ENCODE data around the gene SMARCB1.

Gene SMARCB1

GRCh38 chr22:23838681-23839468 is 52.1 kb downstream of the SMARCB1 start, which contains the start of gene DERL3:
Gene DERL3, minus strand, starts transcription at chr22:23839006. Its CDS starts 19 bp downstream, at chr22:23838987.
- peak within 1 kb of the TSS; percentile 94 for H3K4me3 Mint-ChIP-seq
- no peaks in the 10 kb centered on the region for H3K9me3 Mint-ChIP-seq
- CTCF ChIA-PET = interaction anchor here (1.1 to 1.3 kb wide), 2 partner anchors 11 to 52 kb away, joined by 3 to 4 read pairs; partner anchors contain the start of gene SMARCB1
- peak within 1 kb of the TSS; percentile 92 for H3K27ac Mint-ChIP-seq
- DNase-seq = peak; percentile 99
- H3K4me1 Mint-ChIP-seq = peaks cover 25% of the 10 kb centered on the region
- H3K36me3 Mint-ChIP-seq = peaks cover 11% of the 10 kb centered on the region
- peaks cover 25% of the 10 kb centered on the region for H3K27me3 Mint-ChIP-seq

- Mint-ChIP-seq H3K27me3 (peaks cover 25% of the 10 kb centered on the region), H3K4me3 (peak overlapping the region; percentile 52), H3K36me3 (peaks cover 11% of the 10 kb centered on the region), H3K9me3 (no peaks in the 10 kb centered on the region), H3K27ac (no peak overlapping the region), H3K4me1 (peaks cover 25% of the 10 kb centered on the region)
- CTCF ChIA-PET = no interaction called here
- no peak for DNase-seq
Observed at GRCh38 chr22:23840026-23840425, 53.3 kb downstream of the SMARCB1 start.

GRCh38 chr22:23841292-23841691 is 54.5 kb downstream of the SMARCB1 start:
- Mint-ChIP-seq H3K36me3 (peaks cover 6% of the 10 kb centered on the region), H3K4me1 (peaks cover 25% of the 10 kb centered on the region), H3K9me3 (no peaks in the 10 kb centered on the region), H3K27ac (no peak overlapping the region), H3K4me3 (no peak overlapping the region), H3K27me3 (peaks cover 25% of the 10 kb centered on the region)
- DNase-seq = no peak
- CTCF ChIA-PET = no interaction called here

- Mint-ChIP-seq H3K36me3 (peaks cover 4% of the 10 kb centered on the region), H3K9me3 (no peaks in the 10 kb centered on the region), H3K27me3 (peaks cover 27% of the 10 kb centered on the region), H3K4me3 (no peak overlapping the region), H3K27ac (no peak overlapping the region), H3K4me1 (peaks cover 22% of the 10 kb centered on the region)
- CTCF ChIA-PET = no interaction called here
- no peak for DNase-seq
Observed at GRCh38 chr22:23841736-23842445, 55.1 kb downstream of the SMARCB1 start.

GRCh38 chr22:23842599-23842998 is 55.8 kb downstream of the SMARCB1 start:
- Mint-ChIP-seq H3K9me3 (no peaks in the 10 kb centered on the region), H3K4me3 (no peak overlapping the region), H3K4me1 (peaks cover 19% of the 10 kb centered on the region), H3K36me3 (peaks cover 4% of the 10 kb centered on the region), H3K27ac (no peak overlapping the region), H3K27me3 (peaks cover 29% of the 10 kb centered on the region)
- DNase-seq = no peak
- CTCF ChIA-PET = no interaction called here

GRCh38 chr22:23844739-23845202 is 58.0 kb downstream of the SMARCB1 start:
- Mint-ChIP-seq H3K27me3 (peaks cover 31% of the 10 kb centered on the region), H3K4me1 (peaks cover 6% of the 10 kb centered on the region), H3K9me3 (no peaks in the 10 kb centered on the region), H3K36me3 (no peaks in the 10 kb centered on the region), H3K27ac (no peak overlapping the region), H3K4me3 (no peak overlapping the region)
- CTCF ChIA-PET = interaction anchor here (0.9 to 2.6 kb wide), 2 partner anchors 74 to 75 kb away, joined by 3 to 12 read pairs; no protein-coding TSS in a partner anchor
- DNase-seq = no peak

- no peak for DNase-seq
- Mint-ChIP-seq H3K36me3 (no peaks in the 10 kb centered on the region), H3K27ac (no peak overlapping the region), H3K27me3 (peaks cover 38% of the 10 kb centered on the region), H3K9me3 (no peaks in the 10 kb centered on the region), H3K4me1 (peaks cover 5% of the 10 kb centered on the region), H3K4me3 (no peak overlapping the region)
- CTCF ChIA-PET = interaction anchor here (0.7 to 2.6 kb wide), 3 partner anchors 42 to 76 kb away, joined by 3 to 12 read pairs (median 3); no protein-coding TSS in a partner anchor
Observed at GRCh38 chr22:23845265-23846080, 58.7 kb downstream of the SMARCB1 start.

GRCh38 chr22:23846081-23846469 is 59.3 kb downstream of the SMARCB1 start:
- CTCF ChIA-PET = interaction anchor here (0.7 to 2.6 kb wide), 4 partner anchors 43 to 77 kb away, joined by 3 to 12 read pairs (median 4); no protein-coding TSS in a partner anchor
- Mint-ChIP-seq H3K4me1 (peaks cover 5% of the 10 kb centered on the region), H3K36me3 (no peaks in the 10 kb centered on the region), H3K27ac (no peak overlapping the region), H3K9me3 (no peaks in the 10 kb centered on the region), H3K27me3 (peaks cover 39% of the 10 kb centered on the region), H3K4me3 (no peak overlapping the region)
- no peak for DNase-seq

- no peaks in the 10 kb centered on the region for H3K36me3 Mint-ChIP-seq
- H3K27ac Mint-ChIP-seq = no peak overlapping the region
- no peaks in the 10 kb centered on the region for H3K9me3 Mint-ChIP-seq
- peaks cover 5% of the 10 kb centered on the region for H3K4me1 Mint-ChIP-seq
- H3K27me3 Mint-ChIP-seq = peaks cover 39% of the 10 kb centered on the region
- no peak overlapping the region for H3K4me3 Mint-ChIP-seq
- no peak for DNase-seq
- CTCF ChIA-PET = interaction anchor here (0.9 kb wide), 1 partner anchor 722 kb away, joined by 3 read pairs; no protein-coding TSS in a partner anchor
Observed at GRCh38 chr22:23847310-23847920, 60.6 kb downstream of the SMARCB1 start.

GRCh38 chr22:23847991-23848864 is 61.5 kb downstream of the SMARCB1 start:
- DNase-seq = no peak
- CTCF ChIA-PET = interaction anchor here (0.9 to 2.0 kb wide), 3 partner anchors 19 to 721 kb away, joined by 3 to 8 read pairs (median 3); partner anchors contain the start of gene CHCHD10
- Mint-ChIP-seq H3K4me1 (peaks cover 5% of the 10 kb centered on the region), H3K9me3 (no peaks in the 10 kb centered on the region), H3K27me3 (peaks cover 40% of the 10 kb centered on the region), H3K4me3 (no peak overlapping the region), H3K27ac (no peak overlapping the region), H3K36me3 (no peaks in the 10 kb centered on the region)

GRCh38 chr22:23849009-23850006 is 62.5 kb downstream of the SMARCB1 start:
- Mint-ChIP-seq H3K9me3 (no peaks in the 10 kb centered on the region), H3K4me1 (peaks cover 5% of the 10 kb centered on the region), H3K27me3 (peaks cover 40% of the 10 kb centered on the region), H3K36me3 (no peaks in the 10 kb centered on the region), H3K27ac (no peak overlapping the region), H3K4me3 (no peak overlapping the region)
- CTCF ChIA-PET = interaction anchor here (0.6 to 2.0 kb wide), 18 partner anchors 8 to 307 kb away, joined by 3 to 8 read pairs (median 4); partner anchors contain the start of genes CHCHD10, DERL3, MIF and SLC2A11
- DNase-seq = peak; percentile 88

Data from activated naive CD4-positive, alpha-beta T cell treated with anti-CD3 and anti-CD28 coated beads, Interleukin-2, amount 10 ng/mL, durations not matched to agents 7 days and 5 days (primary cell).